GM12878 (cell line): ENCODE measurements around the gene TMEM150A. TPM values are rescaled to one million over a fixed set of nuclear protein-coding genes. Genes with fewer than 3 reads are reported as not detected.

Experiments used
- ATAC-seq: fragments of 200-7000 bp; cut with Tn5 transposase; 3 replicates; pipeline ENCODE4 v1.9.1; 2020; ENCODE audit warnings: mild to moderate bottlenecking, moderate library complexity
- BruUV-seq: library from RNA; stranded (reverse); fragments of 400-500 nt; replicated peaks from 2 replicates; lab custom pipeline; 2021; lab: Mats Ljungman, UMichigan
- CTCF ChIA-PET: fragments of 300-600 bp; sonication (Branson Sonifier 250); formaldehyde crosslinking; extraction: SDS; loops from one replicate; lab custom pipeline; 2021; ENCODE audit warnings: inconsistent platforms; lab: Yijun Ruan, JAX
- POLR2A ChIA-PET: fragments of 350-600 bp; formaldehyde crosslinking; extraction: SDS; loops from one replicate; lab custom pipeline; 2021; ENCODE audit warnings: inconsistent platforms; lab: Charles Lee
- RAD21 ChIA-PET: fragments of 300-600 bp; sonication (Branson Sonifier 250); formaldehyde crosslinking; loops from one replicate; lab custom pipeline; 2023; ENCODE audit warnings: antibody characterized with exemption; ENCODE audit not compliant: unreplicated experiment; lab: Charles Lee
- SMC1A ChIA-PET: fragments of 300-600 bp; sonication (Branson Sonifier 250); formaldehyde crosslinking; loops from one replicate; lab custom pipeline; 2023; ENCODE audit not compliant: unreplicated experiment, uncharacterized antibody; lab: Charles Lee
- DNase-seq: peaks from one replicate; pipeline ENCODE4 v3.0.0-alpha.2; 2011; ENCODE audit warnings: low read depth, low spot score
- FAIRE-seq: peaks from 3 replicates; lab custom pipeline; 2011; peaks lifted over from hg19 to GRCh38; lab: Jason Lieb, UNC
- H2AFZ ChIP-seq: 2 replicates; pipeline ENCODE4 v1.6.0; 2011; ENCODE audit warnings: low read depth, low read length, control low read depth; ENCODE audit not compliant: control insufficient read depth
- H3K27ac ChIP-seq: 2 replicates; pipeline ENCODE4 v1.5.1; 2011; ENCODE audit warnings: control low read depth; ENCODE audit not compliant: control insufficient read depth, insufficient read depth
- H3K27me3 ChIP-seq, 2 experiments: replicated peaks in 1 of 2; 2 replicates each; pipeline versions ENCODE4 v1.6.0 to v1.6.1; 2011; ENCODE audit warnings: low read length in 1 of 2; ENCODE audit not compliant: control insufficient read depth in 2 of 2, insufficient read depth in 2 of 2
- H3K36me3 ChIP-seq, 2 experiments: 2 replicates each; pipeline ENCODE4 v1.5.1; 2011; ENCODE audit warnings: low read length in 1 of 2; ENCODE audit not compliant: control insufficient read depth in 2 of 2, insufficient read depth in 2 of 2
- H3K4me1 ChIP-seq: 2 replicates; pipeline ENCODE4 v1.6.1; 2011; ENCODE audit warnings: mild to moderate bottlenecking, low read length, moderate library complexity, mixed read lengths; ENCODE audit not compliant: control insufficient read depth, insufficient read depth
- H3K4me2 ChIP-seq: 2 replicates; pipeline ENCODE4 v1.6.0; 2011; ENCODE audit warnings: control low read depth; ENCODE audit not compliant: control insufficient read depth, insufficient read depth
- H3K4me3 ChIP-seq: fragments of 200-600 bp; sonication (generic); 2 replicates; pipeline ENCODE4 v1.5.1; 2016
- H3K79me2 ChIP-seq: 2 replicates; pipeline ENCODE4 v1.6.0; 2011; ENCODE audit warnings: low read length; ENCODE audit not compliant: control insufficient read depth, insufficient read depth
- H3K9ac ChIP-seq: 2 replicates; pipeline ENCODE4 v1.8.0; 2011; ENCODE audit warnings: low read length, control low read depth, mixed read lengths; ENCODE audit not compliant: control insufficient read depth, insufficient read depth
- H3K9me3 ChIP-seq: replicated peaks from 3 replicates; pipeline ENCODE4 v1.5.1; 2011; ENCODE audit warnings: mild to moderate bottlenecking, low read length; ENCODE audit not compliant: control insufficient read depth, insufficient read depth
- H4K20me1 ChIP-seq: 2 replicates; pipeline ENCODE4 v1.6.0; 2011; ENCODE audit not compliant: control insufficient read depth, insufficient read depth
- ATF7 ChIP-seq: fragments of 450-650 bp; IDR thresholded peaks from 2 replicates; pipeline ENCODE4 v1.6.1; 2016; ENCODE audit warnings: low read depth, mild to moderate bottlenecking
- CREB1 ChIP-seq: IDR thresholded peaks from 2 replicates; pipeline ENCODE4 v1.6.1; 2012; ENCODE audit warnings: low read depth, mild to moderate bottlenecking, inconsistent platforms
- CREM ChIP-seq: IDR thresholded peaks from 2 replicates; pipeline ENCODE4 v1.6.1; 2014; ENCODE audit warnings: antibody characterized with exemption, low read depth
- FOXK2 ChIP-seq: fragments of 450-650 bp; IDR thresholded peaks from 2 replicates; pipeline ENCODE4 v1.6.1; 2017; ENCODE audit warnings: mild to moderate bottlenecking, moderate library complexity
- IKZF2 ChIP-seq, 2 experiments: fragments of 450-650 bp; IDR thresholded peaks; 2 replicates each; pipeline ENCODE4 v1.6.1; 2017; ENCODE audit warnings: mild to moderate bottlenecking in 2 of 2, moderate library complexity in 2 of 2
- IRF4 ChIP-seq: IDR thresholded peaks from 2 replicates; pipeline ENCODE4 v1.6.1; 2011; ENCODE audit warnings: low read depth, low read length
- JUNB ChIP-seq: IDR thresholded peaks from 2 replicates; pipeline ENCODE4 v1.6.1; 2016; ENCODE audit warnings: antibody characterized with exemption, mild to moderate bottlenecking
- JUND ChIP-seq: IDR thresholded peaks from 2 replicates; pipeline ENCODE4 v1.6.1; 2012; ENCODE audit warnings: low read depth, mild to moderate bottlenecking, low read length, improper control_type of control experiment, moderate library complexity
- NBN ChIP-seq: fragments of 450-650 bp; IDR thresholded peaks from 2 replicates; pipeline ENCODE4 v1.6.1; 2016
- NFXL1 ChIP-seq: fragments of 450-650 bp; IDR thresholded peaks from 2 replicates; pipeline ENCODE4 v1.6.1; 2017; ENCODE audit warnings: antibody characterized with exemption, mild to moderate bottlenecking, borderline replicate concordance
- RCOR1 ChIP-seq: conservative IDR thresholded peaks from 2 replicates; pipeline ENCODE4 v1.6.1; 2012; ENCODE audit warnings: low read depth, low read length, improper control_type of control experiment
- RELB ChIP-seq: fragments of 450-650 bp; IDR thresholded peaks from 2 replicates; pipeline ENCODE4 v1.6.1; 2017; ENCODE audit warnings: low read depth, mild to moderate bottlenecking, moderate library complexity
- SPI1 ChIP-seq: IDR thresholded peaks from 2 replicates; pipeline ENCODE4 v1.6.1; 2011; ENCODE audit warnings: low read depth, mild to moderate bottlenecking, low read length, moderate library complexity, borderline replicate concordance; ENCODE audit not compliant: insufficient read depth
- STAT1 ChIP-seq: fragments of 450-650 bp; conservative IDR thresholded peaks from 2 replicates; pipeline ENCODE4 v1.6.1; 2014; ENCODE audit warnings: antibody characterized with exemption, mild to moderate bottlenecking
- YY1 ChIP-seq: IDR thresholded peaks from 2 replicates; pipeline ENCODE4 v1.6.1; 2011; ENCODE audit warnings: low read depth, mild to moderate bottlenecking, low read length
- WGBS: methylation state at CpG from one replicate; pipeline ENCODE4 v1.1.6; 2016; ENCODE audit warnings: low lambda C conversion rate; ENCODE audit not compliant: insufficient replicate concordance, insufficient coverage; ENCODE audit errors: missing lambda C conversion rate; 5-methylcytosine and 5-hydroxymethylcytosine counted together
- in situ Hi-C: fragments of 300-500 bp; cut with MboI; formaldehyde crosslinking; loops from 9 replicates; pipeline ENCODE4 v1.14.3; 2018; ENCODE audit warnings: mixed read lengths
- intact Hi-C: fragments of 100-400 bp; cut with micrococcal nuclease; formaldehyde crosslinking; loops from one replicate; pipeline ENCODE4 v1.14.2; 2022; ENCODE audit not compliant: unreplicated experiment
- polyA plus RNA-seq, 11 experiments: library from polyadenylated mRNA; depleted of rRNA in 4 of 11; unstranded in 6 of 11; stranded (reverse) in 5 of 11; fragments of >200 nt; fragmentation: Nextera tagmentation in 4 of 11; fragmentation: Illumina TruSeq in 1 of 11; extraction: Ambion mirVana in 4 of 11; extraction: Trizol in 1 of 11; gene quantifications; 1 replicate in 1 of 11; 2 replicates in 10 of 11; pipeline versions ENCODE4 v1.2.1 to v1.2.3, GENCODE V29; 2011 to 2016; ENCODE audit warnings: inconsistent platforms in 2 of 11, missing spikeins in 2 of 11, low read depth in 1 of 11
- total RNA-seq, 4 experiments: library from RNA; depleted of rRNA in 3 of 4; stranded (reverse); fragments of >200 nt in 3 of 4; fragmentation: Illumina TruSeq in 1 of 4; extraction: Trizol in 1 of 4; gene quantifications; 2 replicates each; pipeline versions ENCODE4 v1.2.1 to v1.2.3, GENCODE V29; 2013 to 2021
- TF ChIP-seq, protein P1 (sequence below): IDR thresholded peaks from 2 replicates; pipeline ENCODE4 v1.6.1; 2012; ENCODE audit warnings: low read length, inconsistent platforms
- TF ChIP-seq, protein P2 (sequence below): fragments of 150-350 bp; IDR thresholded peaks from 2 replicates; pipeline ENCODE4 v1.6.1; 2016; ENCODE audit warnings: low read depth, low read length

The TMEM150A gene
- total and polyA plus RNA-seq, 10 of the 15 experiments (the other 5 are each of a cell fraction or from before 2014, with no cell fraction given), result 0.45 to 4.4 (median 2.6) TPM

- Histone ChIP-seq H3K4me3 (no peak overlapping the region), H3K27me3 (no peaks in the 10 kb centered on the region), H2AFZ (no peak overlapping the region), H3K4me2 (no peak overlapping the region), H3K9me3 (no peaks in the 10 kb centered on the region), H3K79me2 (peaks cover 15% of the 10 kb centered on the region), H3K9ac (no peak overlapping the region), H3K36me3 (0 out of 4 replicates have a peak, but pooled peaks cover 0 to 1% of the 10 kb centered on the region in 2 experiments), H3K4me1 (no peaks in the 10 kb centered on the region; the same call in 1 of the 2 replicates), H3K27ac (no peak overlapping the region), H4K20me1 (no peaks in the 10 kb centered on the region)
- peak; percentile 58 for ATAC-seq
- ChIA-PET CTCF (interaction anchor here (0.7 to 1.1 kb wide), 3 partner anchors 10 to 12 kb away, joined by 3 to 4 read pairs (median 3); no protein-coding TSS in a partner anchor), SMC1A (interaction anchor here (0.9 to 1.0 kb wide), 2 partner anchors 23 to 24 kb away, joined by 3 to 4 read pairs; no protein-coding TSS in a partner anchor), RAD21 (no interaction called here), POLR2A (interaction anchor here (1.4 to 6.2 kb wide), 2 partner anchors 25 to 31 kb away, joined by 4 to 32 read pairs; partner anchors contain the start of genes MAT2A and RNF181)
- FAIRE-seq, result peak; percentile 47
- no TSS peak for BruUV-seq
- WGBS, result 99% methylated on average over 5 of the region's 5 CpGs
- intact Hi-C loops, result no loop called here
- DNase-seq, result no peak
- in situ Hi-C loops, result no loop called here
- 0 out of 2 replicates have a peak, but pooled peaks have one; percentile 19 for TF ChIP-seq RELB
- peak; percentile 94 for TF ChIP-seq ATF7
- 0 out of 2 replicates have a peak, but pooled peaks have one; percentile 34 for TF ChIP-seq NFXL1
- TF ChIP-seq JUND, result 0 out of 2 replicates have a peak, but pooled peaks have one; percentile 24
- no peak for TF ChIP-seq FOXK2
- TF ChIP-seq, protein P1, sequence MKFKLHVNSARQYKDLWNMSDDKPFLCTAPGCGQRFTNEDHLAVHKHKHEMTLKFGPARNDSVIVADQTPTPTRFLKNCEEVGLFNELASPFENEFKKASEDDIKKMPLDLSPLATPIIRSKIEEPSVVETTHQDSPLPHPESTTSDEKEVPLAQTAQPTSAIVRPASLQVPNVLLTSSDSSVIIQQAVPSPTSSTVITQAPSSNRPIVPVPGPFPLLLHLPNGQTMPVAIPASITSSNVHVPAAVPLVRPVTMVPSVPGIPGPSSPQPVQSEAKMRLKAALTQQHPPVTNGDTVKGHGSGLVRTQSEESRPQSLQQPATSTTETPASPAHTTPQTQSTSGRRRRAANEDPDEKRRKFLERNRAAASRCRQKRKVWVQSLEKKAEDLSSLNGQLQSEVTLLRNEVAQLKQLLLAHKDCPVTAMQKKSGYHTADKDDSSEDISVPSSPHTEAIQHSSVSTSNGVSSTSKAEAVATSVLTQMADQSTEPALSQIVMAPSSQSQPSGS, result peak; percentile 83
- peak; percentile 62; the same call in 1 of the 2 replicates for TF ChIP-seq IRF4
- TF ChIP-seq CREB1, result peak; percentile 81
- peak; percentile 41; the same call in 1 of the 2 replicates for TF ChIP-seq YY1
- 0 out of 2 replicates have a peak, but pooled peaks have one; percentile 20 for TF ChIP-seq NBN
- TF ChIP-seq, protein P2, sequence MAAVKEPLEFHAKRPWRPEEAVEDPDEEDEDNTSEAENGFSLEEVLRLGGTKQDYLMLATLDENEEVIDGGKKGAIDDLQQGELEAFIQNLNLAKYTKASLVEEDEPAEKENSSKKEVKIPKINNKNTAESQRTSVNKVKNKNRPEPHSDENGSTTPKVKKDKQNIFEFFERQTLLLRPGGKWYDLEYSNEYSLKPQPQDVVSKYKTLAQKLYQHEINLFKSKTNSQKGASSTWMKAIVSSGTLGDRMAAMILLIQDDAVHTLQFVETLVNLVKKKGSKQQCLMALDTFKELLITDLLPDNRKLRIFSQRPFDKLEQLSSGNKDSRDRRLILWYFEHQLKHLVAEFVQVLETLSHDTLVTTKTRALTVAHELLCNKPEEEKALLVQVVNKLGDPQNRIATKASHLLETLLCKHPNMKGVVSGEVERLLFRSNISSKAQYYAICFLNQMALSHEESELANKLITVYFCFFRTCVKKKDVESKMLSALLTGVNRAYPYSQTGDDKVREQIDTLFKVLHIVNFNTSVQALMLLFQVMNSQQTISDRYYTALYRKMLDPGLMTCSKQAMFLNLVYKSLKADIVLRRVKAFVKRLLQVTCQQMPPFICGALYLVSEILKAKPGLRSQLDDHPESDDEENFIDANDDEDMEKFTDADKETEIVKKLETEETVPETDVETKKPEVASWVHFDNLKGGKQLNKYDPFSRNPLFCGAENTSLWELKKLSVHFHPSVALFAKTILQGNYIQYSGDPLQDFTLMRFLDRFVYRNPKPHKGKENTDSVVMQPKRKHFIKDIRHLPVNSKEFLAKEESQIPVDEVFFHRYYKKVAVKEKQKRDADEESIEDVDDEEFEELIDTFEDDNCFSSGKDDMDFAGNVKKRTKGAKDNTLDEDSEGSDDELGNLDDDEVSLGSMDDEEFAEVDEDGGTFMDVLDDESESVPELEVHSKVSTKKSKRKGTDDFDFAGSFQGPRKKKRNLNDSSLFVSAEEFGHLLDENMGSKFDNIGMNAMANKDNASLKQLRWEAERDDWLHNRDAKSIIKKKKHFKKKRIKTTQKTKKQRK, result no peak
- TF ChIP-seq IKZF2 (IDR thresholded peaks at IDR 0.05), result peak; percentile 39 to 43; a peak in 3 of 4 replicates
- peak; percentile 51; the same call in 1 of the 2 replicates for TF ChIP-seq CREM
- TF ChIP-seq STAT1, result no peak
- TF ChIP-seq RCOR1, result no peak
- TF ChIP-seq JUNB, result 0 out of 2 replicates have a peak, but pooled peaks have one; percentile 34
- TF ChIP-seq SPI1, result peak; percentile 94
These were observed 38.3 kb downstream of the TMEM150A start for GRCh38 chr2:85564144-85564563.
